Jurkat, Clone E6-1 (cell line): Measurements from ENCODE around the gene GADD45GIP1. TPM values are rescaled to one million over a fixed set of nuclear protein-coding genes. Genes with fewer than 3 reads are reported as not detected.

Source experiments
- DNase-seq: peaks from one replicate; pipeline ENCODE4 v3.0.0-alpha.2; 2011; ENCODE audit warnings: low read depth, low spot score
- H3K4me3 ChIP-seq: 2 replicates; pipeline ENCODE4 v1.5.1; 2011; ENCODE audit warnings: mild to moderate bottlenecking, low read length, control low read depth, moderate library complexity
- polyA plus RNA-seq: library from polyadenylated mRNA; unstranded; fragments of >200 nt; gene quantifications from one replicate; pipeline ENCODE4 v1.2.1, GENCODE V29; 2012; ENCODE audit warnings: missing spikeins; ENCODE audit not compliant: insufficient read length, insufficient read depth

The GADD45GIP1 gene
- 119 TPM for polyA plus RNA-seq

DNA sequence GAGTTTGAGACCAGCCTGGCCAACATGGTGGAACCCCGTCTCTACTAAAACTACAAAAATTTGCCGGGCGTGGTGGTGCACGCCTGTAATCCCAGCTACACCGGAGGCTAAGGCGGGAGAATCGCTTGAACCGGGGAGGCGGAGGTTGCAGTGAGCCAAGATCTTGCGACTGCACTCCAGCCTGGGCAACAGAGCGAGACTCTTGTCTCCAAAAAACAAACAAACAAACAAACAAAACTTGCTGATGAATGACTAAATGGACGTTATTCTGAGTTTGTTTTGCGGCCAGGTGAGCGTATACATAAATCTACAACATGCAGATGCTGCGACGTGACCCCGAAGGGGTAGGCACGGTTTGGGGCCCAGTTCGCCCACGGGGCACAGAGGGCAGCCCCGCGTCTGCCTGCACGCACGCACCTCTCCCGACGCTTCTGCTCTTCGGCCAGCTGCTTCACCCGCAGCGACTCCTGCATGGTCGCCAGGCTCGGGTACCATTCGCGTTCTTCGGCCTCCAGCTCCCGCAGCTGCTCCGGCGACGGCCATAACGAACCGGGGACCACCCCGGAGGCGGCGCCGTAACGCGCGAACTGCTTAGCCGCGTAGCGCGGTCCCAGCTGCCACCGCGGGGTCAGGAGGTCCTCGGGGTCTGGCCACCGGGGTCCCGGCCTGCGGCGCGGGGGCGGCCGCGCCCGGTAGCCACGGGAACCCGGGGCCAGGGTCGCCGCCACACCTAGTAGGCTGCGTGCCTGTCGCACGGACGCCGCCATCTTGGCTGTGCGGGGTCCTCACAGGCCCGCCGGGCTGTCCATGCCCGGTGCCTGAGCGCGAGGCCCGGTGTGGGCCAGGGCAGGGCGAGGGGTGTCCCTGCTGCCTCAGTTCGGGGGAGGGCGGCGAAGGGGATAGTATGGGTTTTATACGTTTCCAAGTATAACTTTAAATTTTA lies at the start of gene GADD45GIP1:
Gene GADD45GIP1 (minus strand): TSS at position 778 of the 943 bp plus-strand sequence. CDS start 11 bp downstream, at position 767.
- peak; percentile 67 for DNase-seq

DNA sequence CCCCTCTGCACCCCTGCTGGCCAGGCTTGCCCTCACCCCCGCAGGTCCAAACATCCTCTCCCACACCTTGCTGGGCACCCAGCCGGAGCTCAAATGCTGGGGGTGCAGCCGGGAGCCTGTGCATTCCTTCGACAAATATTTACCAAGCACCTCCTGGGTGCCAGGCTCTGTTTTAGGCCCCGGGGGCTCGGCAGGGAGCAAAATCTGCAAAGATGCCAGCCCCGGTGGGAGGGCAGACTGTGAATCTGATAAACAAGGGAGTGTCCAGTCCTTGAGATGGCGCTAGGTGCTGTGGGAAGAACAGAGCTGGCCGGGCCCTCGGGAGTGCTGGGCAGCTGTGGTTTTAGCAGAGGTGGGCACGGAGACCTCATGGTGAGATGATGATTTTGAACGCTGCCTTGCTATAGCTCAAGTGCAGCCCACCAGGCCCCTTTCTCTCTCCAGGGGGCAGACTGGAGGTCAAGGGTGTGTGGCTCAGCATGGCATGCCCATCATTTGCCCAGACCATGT lies 48.9 kb upstream of the GADD45GIP1 start:
- DNase-seq = no peak
- H3K4me3 ChIP-seq = no peak overlapping the region

More for the DNA sequence above, at the start of gene GADD45GIP1:
- peak within 1 kb of the TSS; percentile 96 for H3K4me3 ChIP-seq

DNA sequence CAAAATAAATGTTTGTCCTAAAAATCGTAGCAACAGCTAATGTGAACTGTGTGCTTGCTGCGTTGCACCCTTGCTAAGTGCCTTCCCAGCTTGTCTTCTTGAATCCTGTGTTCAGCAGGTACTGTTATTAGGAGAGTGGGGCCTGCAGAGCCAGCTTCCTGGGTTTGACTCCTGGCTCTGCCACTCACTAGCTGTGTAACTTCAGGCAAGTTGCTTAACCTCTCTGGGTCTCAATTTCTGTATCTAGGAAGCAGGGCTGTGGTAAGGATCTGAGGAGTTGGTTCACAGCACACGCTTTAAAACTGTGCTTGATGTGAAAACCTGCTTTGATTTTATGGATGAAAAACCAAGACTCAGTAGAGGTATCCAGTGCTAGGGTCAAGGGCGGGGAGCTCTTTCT lies 48.2 kb upstream of the GADD45GIP1 start:
- no peak for DNase-seq
- no peak overlapping the region for H3K4me3 ChIP-seq

DNA sequence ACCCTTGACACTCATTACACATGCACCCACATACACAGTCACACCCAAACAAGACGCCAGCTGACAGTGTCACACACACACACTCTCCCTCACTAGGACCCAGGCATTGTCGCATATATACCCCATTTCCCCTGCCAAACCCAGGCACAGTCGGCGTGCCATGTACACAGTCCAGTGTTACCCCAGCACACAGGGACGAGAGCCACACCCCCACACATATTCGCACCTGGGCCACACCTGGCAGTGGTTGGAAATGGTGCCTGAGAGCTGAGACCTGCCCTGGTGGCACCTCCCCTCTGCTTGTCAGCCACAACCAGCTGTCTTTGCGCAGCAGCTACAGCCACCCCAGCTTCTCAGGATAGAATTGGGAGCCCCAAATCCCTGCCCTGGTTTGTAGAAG lies 47.2 kb upstream of the GADD45GIP1 start:
- H3K4me3 ChIP-seq = no peak overlapping the region
- DNase-seq = no peak

DNA sequence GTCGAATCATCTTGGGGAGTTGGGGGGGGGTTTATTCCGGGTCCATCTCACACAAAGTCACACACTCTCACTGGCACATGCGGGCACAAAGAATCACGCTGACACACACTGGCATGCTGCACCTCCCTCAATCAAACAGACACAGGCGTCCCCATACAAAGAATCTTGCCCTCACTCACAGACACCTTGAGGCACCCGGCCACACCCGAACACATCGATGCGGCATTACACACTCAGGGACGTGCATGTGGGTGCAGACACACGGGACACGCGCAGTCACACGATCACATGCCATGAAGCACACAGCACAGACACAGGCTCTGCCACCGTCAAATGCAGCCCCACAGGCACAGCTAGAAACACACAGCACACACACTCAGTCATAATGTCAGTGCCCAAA lies 46.1 kb upstream of the GADD45GIP1 start:
- H3K4me3 ChIP-seq = no peak overlapping the region
- no peak for DNase-seq

DNA sequence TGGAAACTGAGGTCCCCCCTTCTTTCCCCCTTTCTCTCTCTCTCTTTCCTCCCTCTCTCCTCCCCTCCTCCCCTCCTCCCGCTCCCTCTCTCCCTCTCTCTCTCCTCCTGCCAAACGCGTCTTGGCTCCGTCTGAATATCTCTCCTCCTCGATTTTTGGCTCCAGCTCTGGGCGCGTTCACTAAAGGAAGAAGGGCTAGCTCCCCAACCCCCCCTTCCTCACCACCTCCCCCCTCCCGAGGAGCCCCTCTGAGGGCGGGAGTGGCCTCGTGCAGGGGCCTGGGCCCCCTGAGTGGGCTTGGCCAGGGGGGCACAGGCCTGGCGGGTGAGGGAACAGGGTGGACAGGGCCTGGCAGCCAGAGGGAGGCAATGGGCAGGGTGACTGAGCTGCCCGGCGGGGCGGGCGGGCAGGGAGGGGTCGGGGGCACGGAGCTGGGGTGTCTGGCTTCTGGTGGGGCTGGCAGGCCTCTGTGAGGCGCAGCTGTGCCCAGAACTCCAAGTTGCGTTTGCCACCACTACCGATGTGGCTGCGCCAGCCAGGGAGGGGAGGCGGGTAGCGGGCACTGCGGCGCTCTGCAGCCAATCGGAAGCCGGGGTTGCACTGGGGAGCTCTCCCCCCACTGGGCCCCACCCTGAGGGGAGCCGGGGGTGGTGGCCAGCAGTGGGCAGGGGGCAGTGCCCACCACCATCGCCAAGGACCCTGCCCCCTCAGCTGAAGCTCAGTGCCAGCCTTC lies 45.3 kb upstream of the GADD45GIP1 start:
- no peak for DNase-seq
- no peak overlapping the region for H3K4me3 ChIP-seq

DNA sequence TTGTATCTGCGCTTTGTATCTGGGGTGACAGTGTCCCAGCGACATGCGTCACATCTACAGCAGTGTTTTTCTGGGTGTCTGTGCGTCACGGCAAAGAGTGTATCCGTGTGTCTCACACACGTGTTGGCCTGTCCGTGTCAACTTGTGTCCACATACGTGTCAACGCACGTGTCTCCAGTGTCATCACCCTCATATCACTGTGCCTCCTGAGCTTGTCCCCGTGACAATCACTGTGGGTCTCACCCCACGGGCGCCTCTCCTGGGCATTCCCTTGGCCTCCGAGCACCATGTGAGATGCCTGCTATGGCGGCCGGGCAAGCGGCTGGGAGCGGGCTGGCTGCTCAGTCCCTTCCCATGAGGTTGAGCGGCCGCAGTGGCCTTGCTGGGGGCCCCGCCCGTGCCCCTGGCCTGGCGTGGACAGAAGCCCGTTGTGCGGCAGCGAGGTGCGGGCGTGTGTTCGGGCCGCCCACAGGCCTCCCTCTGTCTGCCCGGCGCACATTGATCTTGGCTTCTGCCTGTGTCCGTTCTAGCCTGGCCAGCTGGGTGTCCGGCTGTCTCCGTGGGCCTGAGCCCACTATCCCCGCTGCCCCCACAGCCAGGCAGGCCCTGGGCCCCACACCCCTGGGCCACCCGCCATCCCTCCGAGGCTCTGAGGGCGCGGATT lies 44.6 kb upstream of the GADD45GIP1 start:
- no peak for DNase-seq
- H3K4me3 ChIP-seq = no peak overlapping the region

DNA sequence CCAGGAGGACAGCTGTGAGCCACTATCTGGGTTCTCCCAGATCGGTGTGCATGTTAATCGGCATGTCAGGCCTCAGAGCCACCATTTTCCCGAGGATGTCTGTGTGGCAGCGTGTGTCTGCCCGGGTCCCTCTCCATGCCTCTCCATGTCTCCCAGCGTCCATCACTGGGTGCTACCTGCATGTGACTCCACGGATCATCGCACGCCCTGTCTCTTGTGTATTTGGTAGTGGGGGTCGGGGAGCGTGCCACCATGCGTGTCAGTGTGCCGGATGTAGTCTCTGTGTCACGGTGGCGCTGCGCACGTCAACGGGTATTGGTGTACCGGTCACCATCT lies 44.1 kb upstream of the GADD45GIP1 start:
- no peak for DNase-seq
- H3K4me3 ChIP-seq = no peak overlapping the region

DNA sequence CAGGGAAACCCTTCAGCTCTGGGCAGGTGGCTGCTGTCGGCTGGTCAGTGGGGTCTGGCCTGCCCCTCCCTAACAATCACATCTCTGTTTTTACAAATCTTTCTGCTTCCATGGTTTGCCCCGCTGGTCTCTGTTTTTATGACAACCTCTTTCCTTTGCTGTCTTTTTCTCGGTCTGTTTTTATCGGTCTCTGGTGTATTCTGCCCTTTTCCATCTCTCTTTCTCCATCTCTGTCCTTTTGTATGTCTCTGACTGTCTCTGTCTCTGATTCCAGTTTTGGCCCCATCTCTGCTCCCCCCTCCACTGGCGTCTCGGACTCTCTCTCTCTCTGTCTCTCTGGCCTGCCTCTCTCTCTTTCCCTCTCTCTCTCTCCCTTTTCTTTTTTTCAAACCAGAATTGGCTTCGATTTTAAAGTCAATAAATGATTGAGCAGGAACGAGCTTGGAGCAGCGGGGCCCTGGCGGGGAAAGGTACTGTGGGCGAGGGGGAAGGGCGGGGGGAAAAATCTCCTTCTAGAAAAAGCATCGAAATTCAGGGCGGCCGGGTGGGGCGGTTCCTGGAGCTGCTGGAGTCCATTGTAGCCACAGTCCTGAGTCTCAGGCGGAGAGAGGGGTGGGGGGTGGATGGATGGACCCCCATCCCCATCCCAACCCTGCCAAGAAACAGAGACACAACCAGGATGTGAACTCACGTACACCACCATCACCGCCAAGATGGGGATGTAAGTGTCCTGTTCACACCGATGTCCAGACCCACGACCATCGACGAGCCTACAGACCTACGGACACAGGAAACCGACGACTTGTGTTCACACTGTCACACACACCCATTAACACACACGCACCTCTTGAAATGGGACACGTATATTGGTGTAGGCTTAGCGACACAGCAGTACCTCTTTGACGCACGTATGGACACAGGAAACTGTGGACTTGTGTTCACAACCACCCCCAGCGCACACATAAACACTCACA lies 41.2 kb upstream of the GADD45GIP1 start:
- H3K4me3 ChIP-seq = no peak overlapping the region
- no peak for DNase-seq

DNA sequence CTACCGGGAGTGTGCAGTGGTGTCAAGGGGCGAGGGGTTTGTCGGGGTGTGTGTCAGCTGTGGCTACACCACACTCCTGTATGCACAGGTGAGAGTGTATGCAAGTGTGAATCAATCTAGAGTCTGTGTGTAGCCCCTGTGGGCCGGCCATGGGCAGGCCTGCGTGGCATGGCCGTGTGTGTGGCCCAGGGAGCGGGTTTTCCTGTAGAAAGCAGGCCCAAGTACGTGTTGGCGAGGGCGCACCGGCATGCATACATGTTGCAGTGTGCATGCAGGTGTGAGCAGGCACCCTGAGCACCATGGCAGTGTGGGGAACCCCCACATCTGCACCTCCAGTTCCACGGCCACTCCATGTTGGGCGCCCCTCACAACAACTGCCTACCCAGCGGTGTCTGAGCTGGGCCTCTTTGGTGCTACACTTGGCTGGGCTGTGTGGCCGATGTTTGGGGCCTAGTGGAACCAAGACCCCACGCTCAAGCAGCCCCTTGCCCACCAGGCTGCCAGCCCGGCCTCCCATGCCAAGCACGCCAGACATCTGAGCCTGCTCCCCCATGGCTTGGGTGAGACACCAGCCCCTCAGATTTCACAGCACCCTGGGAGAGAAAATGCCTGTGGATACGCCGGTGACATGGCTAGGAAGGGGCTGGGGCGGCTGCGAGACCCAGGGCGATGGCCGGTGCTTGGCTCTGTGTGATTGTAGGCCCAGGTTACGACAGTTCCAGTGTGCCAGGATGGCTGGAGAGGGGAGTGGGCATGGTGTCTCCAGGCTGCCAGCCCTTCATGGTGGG lies 40.4 kb upstream of the GADD45GIP1 start:
- no peak for DNase-seq
- H3K4me3 ChIP-seq = no peak overlapping the region

DNA sequence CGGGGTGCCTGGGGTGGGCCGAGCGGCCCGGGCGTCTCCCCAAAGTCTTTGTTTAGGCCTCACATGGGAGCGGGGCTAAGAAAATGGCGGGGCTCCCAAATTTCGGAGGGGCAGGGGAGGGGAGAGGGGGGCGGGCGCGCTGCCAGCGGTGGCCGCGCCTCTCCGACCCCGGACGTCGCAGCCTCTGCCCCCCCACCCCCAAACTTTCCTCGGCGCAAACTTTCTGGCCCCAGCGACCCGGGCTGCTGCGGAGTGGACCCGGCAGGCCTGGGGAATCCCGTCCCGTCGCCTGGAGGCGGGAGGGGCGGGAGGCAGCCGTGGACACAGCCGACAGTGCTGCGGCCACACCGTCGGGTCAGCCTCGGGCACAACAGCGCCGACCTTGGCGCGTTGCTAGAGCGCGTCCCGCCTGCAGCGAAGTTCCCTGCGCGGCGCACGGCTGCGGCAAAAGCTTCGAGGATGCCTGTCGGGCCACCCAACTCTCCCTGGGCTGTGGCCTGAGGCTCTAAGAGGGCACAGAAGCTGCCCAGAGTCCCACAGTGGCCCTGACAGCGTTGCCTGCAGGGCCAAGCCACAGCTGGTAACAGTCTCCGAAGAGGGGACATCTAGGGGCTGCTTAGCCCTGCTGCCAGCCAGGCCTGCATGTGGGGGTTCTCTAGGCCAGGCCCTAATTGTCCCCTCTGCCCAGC lies 39.5 kb upstream of the GADD45GIP1 start:
- no peak overlapping the region for H3K4me3 ChIP-seq
- no peak for DNase-seq

DNA sequence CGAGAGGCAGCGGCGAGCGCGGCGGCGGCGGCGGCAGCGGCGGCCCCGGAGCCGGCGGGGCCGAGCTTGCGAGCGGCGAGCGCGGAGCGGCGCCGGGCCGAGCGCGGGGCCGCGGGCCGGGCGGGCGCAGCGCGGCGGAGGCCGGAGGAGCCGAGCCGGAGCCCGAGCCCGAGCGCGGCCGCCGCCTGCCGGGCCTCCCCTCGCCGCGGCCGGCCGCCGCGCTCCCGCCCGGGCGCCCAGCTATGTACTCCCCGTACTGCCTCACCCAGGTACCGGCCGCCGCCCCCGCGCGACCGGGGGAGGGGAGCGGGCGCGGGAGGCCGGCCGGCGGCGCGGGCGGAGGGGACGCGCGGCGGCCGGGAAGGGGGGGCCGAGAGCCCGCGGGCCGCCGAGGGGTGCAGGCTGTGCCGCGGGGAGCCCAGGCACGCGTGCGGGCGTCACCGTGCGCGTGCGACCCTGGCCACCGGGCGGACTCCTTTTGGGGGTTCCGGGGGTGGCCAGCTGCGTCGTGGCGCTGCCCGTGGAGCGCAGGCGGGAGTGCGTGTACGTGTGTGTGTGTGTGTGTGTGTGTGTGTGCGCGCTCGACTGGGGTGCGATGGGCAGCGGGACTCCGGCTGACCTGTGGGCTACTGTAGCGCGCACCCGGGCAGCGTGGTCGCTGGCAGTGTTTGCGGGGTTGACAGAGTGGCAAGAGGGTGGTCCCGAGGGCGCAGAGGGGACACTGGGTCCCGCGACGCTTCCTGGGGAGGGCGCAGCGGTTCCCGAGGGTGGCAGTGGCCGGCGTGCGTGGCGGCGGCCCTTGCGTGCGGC lies 38.8 kb upstream of the GADD45GIP1 start:
- no peak for DNase-seq
- H3K4me3 ChIP-seq = peak overlapping the region; percentile 40

DNA sequence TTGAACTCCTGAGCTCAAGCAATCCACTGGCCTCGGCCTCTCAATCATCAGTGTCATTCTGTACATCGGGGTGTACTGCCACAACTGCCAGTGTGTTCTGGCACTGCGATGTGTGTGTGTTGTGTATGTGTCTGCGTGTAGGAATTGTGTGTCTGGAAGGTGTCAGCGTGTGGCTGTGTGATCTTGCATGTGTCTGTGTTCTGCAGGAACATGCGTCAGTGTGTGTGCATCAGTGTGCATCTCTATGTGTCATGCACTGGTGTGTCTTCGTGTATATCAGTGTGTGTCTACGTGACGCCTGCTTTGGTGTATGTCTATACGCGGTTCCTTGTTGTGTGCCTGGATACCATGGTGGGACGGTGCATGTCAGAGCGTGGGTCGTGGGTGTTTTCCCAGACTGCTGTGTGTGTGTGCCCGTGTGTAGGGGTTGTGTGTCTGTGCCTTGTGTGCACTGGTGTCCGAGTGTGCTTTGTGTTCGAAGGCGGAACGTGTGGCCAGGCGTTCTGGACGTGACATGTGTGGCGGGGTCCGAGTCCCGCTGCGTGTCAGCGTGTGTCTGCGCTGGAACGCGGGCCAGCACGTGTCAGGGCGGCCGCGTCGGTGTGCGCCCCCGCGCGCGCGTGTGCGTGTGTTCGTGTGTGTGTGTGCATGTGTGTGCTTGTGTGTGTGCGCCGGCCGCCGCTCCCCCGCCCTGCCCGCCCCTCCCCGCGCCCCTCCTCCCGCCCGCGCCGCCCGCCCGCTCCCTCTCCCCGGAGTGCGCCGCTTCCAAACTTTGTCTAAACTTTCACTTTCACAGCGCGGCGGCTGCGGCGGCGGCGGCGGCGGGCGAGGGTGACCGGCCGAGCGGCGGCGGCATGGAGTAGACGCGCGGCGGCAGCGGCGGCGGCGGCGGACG lies 37.9 kb upstream of the GADD45GIP1 start, which contains the start of gene NFIX:
Gene NFIX (plus strand): TSS at position 775 of the 895 bp plus-strand sequence. CDS start 363 bp downstream, outside the sequence.
- peak within 1 kb of the TSS; percentile 67 for H3K4me3 ChIP-seq
- DNase-seq = no peak

DNA sequence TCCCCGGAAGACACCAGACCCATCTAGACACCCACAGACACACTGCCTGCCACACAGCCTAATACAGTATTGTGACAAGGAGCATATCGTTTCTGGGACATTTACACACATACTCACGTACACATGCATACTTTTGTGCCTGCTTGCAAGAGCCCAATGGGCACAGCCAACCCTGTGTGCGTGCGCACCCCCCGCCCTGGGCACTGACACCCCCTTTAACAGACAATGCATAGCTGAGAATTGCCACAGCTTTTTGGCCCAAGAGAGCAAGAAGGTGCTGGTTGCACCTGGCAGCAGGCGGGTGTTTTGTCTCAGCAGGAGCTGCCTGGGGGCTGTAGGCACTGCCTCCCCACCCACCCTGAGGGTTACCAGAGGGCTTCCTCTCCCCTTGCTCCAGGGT lies 36.5 kb upstream of the GADD45GIP1 start:
- DNase-seq = no peak
- H3K4me3 ChIP-seq = no peak overlapping the region

DNA sequence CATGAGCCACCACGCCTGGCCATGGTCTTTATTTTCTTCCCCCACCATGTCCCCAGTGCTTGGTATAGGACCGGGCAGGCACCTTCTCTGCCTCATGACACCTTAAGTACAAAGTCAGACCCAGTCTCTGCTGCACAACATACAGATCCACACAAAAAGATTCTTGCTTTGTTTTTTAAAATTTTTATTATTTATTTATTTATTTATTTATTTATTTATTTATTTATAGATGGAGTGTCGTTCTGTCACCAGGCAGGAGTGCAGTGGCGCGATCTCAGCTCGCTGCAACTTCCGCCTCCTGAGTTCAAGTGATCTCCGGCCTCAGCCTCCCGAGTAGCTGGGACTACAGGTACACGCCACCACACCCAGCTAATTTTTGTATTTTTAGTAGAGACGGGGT lies 35.7 kb upstream of the GADD45GIP1 start:
- no peak overlapping the region for H3K4me3 ChIP-seq
- no peak for DNase-seq
